HG03469 (cell line): ENCODE results near the gene SEZ6L.

Source experiments
- ATAC-seq: cut with Tn5 transposase; IDR thresholded peaks from one replicate; pipeline ENCODE4 v1.9.1; 2021; ENCODE audit warnings: mild to moderate bottlenecking, moderate library complexity, moderate number of reproducible peaks; ENCODE audit not compliant: unreplicated experiment

SEZ6L gene

GRCh38 chr22:26172389-26172990, 3.2 kb downstream of the SEZ6L start:
- ATAC-seq = no peak

GRCh38 chr22:26174280-26174679, 5.0 kb downstream of the SEZ6L start:
- ATAC-seq = no peak

- ATAC-seq = no peak
These were observed 13.5 kb downstream of the SEZ6L start for GRCh38 chr22:26182723-26183122.

- no peak for ATAC-seq
These were observed 15.9 kb downstream of the SEZ6L start for GRCh38 chr22:26185190-26185589.

GRCh38 chr22:26188341-26188740, 19.1 kb downstream of the SEZ6L start:
- no peak for ATAC-seq

- ATAC-seq = no peak
These were observed 25.1 kb downstream of the SEZ6L start for GRCh38 chr22:26194313-26194712.

GRCh38 chr22:26194877-26195276, 25.6 kb downstream of the SEZ6L start:
- ATAC-seq = no peak

GRCh38 chr22:26196657-26197056, 27.4 kb downstream of the SEZ6L start:
- ATAC-seq = no peak

- ATAC-seq = no peak
These were observed 28.2 kb downstream of the SEZ6L start for GRCh38 chr22:26197425-26197824.

- no peak for ATAC-seq
These were observed 30.4 kb downstream of the SEZ6L start for GRCh38 chr22:26199665-26200064.

- no peak for ATAC-seq
These were observed 33.1 kb downstream of the SEZ6L start for GRCh38 chr22:26202280-26202924.

- no peak for ATAC-seq
These were observed 36.2 kb downstream of the SEZ6L start for GRCh38 chr22:26205494-26205893.

GRCh38 chr22:26210334-26210733, 41.1 kb downstream of the SEZ6L start:
- no peak for ATAC-seq

GRCh38 chr22:26213826-26214225, 44.6 kb downstream of the SEZ6L start:
- ATAC-seq = no peak

- ATAC-seq = no peak
These were observed 45.2 kb downstream of the SEZ6L start for GRCh38 chr22:26214466-26214865.

GRCh38 chr22:26215736-26216135, 46.5 kb downstream of the SEZ6L start:
- ATAC-seq = no peak

- ATAC-seq = no peak
These were observed 55.9 kb downstream of the SEZ6L start for GRCh38 chr22:26225207-26225606.

- ATAC-seq = no peak
These were observed 57.5 kb downstream of the SEZ6L start for GRCh38 chr22:26226538-26227297.

GRCh38 chr22:26229910-26230309, 60.6 kb downstream of the SEZ6L start:
- no peak for ATAC-seq

- ATAC-seq = no peak
These were observed 65.0 kb downstream of the SEZ6L start for GRCh38 chr22:26234296-26234695.

GRCh38 chr22:26235792-26236487, 66.7 kb downstream of the SEZ6L start:
- ATAC-seq = no peak

GRCh38 chr22:26236991-26237390, 67.7 kb downstream of the SEZ6L start:
- ATAC-seq = no peak
